KOPT-K1 (cell line): ENCODE results near the gene PPIB.
"Not testable (repeated sequence)": the region's sequence is repeated elsewhere in the genome, so short reads cannot be mapped to it uniquely, and the experiment has no call there.

Experiments used
- H3K27ac ChIP-seq: fragments of 200-600 bp; sonication (generic); 2 replicates; pipeline ENCODE4 v1.5.1; 2016; ENCODE audit warnings: antibody characterized with exemption, mild to moderate bottlenecking, low read depth, low read length; ENCODE audit not compliant: poor library complexity, severe bottlenecking
- H3K36me3 ChIP-seq: fragments of 200-600 bp; sonication (generic); 2 replicates; pipeline ENCODE4 v1.5.1; 2017; ENCODE audit warnings: antibody characterized with exemption, mild to moderate bottlenecking, low read length, moderate library complexity; ENCODE audit not compliant: insufficient read depth
- H3K9me3 ChIP-seq: fragments of 200-600 bp; sonication (generic); 2 replicates; pipeline ENCODE4 v1.5.1; 2017; ENCODE audit warnings: antibody characterized with exemption, low read length, mild to moderate bottlenecking; ENCODE audit not compliant: insufficient read depth, poor library complexity, severe bottlenecking

PPIB gene

DNA sequence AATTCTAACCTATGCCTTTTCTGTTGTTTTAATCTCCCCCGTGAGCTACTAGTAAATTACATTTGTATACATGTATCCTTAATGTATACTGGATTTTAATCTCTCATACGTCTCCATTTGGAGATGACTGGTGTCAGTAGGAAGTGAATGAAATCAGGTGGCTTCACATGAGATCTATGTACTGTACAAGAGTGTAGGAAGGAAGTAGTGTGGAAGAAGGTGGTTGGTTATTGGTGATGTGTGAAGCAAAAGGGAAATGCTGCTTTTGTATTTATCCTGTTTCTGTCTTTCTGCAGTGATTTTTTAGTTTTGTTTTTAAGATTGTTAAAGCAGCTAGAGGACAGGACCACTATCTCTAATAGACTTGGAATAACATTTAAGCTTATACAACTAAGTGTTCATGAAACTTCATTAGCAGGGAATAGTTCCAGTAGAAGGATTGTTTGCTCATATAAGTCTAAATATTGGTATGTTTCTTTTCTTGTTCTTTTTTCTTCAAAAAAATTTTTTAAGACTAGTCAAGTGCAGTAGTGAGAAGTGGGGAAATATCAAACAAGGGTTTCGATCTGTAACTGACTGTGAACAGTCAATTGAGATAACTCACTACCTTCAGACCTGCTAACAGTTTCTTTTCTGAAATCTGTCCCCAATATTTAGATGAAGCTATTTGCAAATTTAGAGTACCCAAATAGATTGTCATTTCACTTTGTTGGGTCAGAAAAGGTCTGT, 51.7 kb downstream of the PPIB start:
- H3K9me3 ChIP-seq = no peaks in the 10 kb centered on the region
- H3K27ac ChIP-seq = no peak overlapping the region
- peaks cover 37% of the 10 kb centered on the region for H3K36me3 ChIP-seq

GRCh38 chr15:64110108-64110701, 52.6 kb downstream of the PPIB start:
- H3K27ac ChIP-seq, H3K9me3 ChIP-seq: not testable (repeated sequence)
- peaks cover 29% of the 10 kb centered on the region for H3K36me3 ChIP-seq

DNA sequence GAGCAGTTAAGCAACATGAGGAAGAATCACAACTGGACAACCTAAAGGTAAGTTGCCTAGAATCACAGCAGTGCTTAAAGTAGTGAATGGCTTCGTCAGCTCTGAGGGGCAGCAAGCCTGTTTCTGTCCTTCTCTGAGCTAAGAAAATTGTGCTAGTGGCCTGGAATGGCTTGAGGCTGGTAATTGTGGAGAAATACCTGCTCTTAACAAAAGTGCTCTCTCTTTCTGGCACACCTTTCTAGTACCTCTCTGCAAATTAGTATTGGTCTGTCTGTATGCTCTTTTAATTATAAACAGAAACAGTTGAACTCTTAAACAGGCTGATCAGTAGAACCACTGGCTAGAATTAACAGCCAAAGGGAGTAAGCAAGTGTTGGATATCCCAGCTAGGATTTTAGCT, 55.5 kb downstream of the PPIB start:
- no peaks in the 10 kb centered on the region for H3K9me3 ChIP-seq
- no peak overlapping the region for H3K27ac ChIP-seq

More for the DNA sequence above, 55.5 kb downstream of the PPIB start:
- H3K36me3 ChIP-seq = peaks cover under 1% of the 10 kb centered on the region
